HG03280 (cell line): Measurements from ENCODE around the gene PLA2G1B.
A peak's percentile ranks its signal among the peaks of the same experiment; 100 is the strongest.

Experiments
- ATAC-seq: cut with Tn5 transposase; IDR thresholded peaks from one replicate; pipeline ENCODE4 v1.9.1; 2021; ENCODE audit warnings: mild to moderate bottlenecking, moderate library complexity; ENCODE audit not compliant: unreplicated experiment

PLA2G1B gene

GRCh38 chr12:120328228-120328627 lies 649 bp upstream of the PLA2G1B start:
- ATAC-seq: no peak

- ATAC-seq: no peak
Measured at GRCh38 chr12:120324841-120325417, 2.6 kb downstream of the PLA2G1B start.

- ATAC-seq: no peak
Measured at GRCh38 chr12:120323772-120324171, 3.8 kb downstream of the PLA2G1B start.

- no peak for ATAC-seq
Measured at GRCh38 chr12:120321382-120322202, 6.0 kb downstream of the PLA2G1B start.

- peak; percentile 99 for ATAC-seq
Measured at GRCh38 chr12:120317224-120318105, 10.1 kb downstream of the PLA2G1B start.

GRCh38 chr12:120316798-120317223 lies 10.8 kb downstream of the PLA2G1B start:
- no peak for ATAC-seq

- ATAC-seq: no peak
Measured at GRCh38 chr12:120314220-120314619, 13.4 kb downstream of the PLA2G1B start.

GRCh38 chr12:120301962-120302815 lies 25.4 kb downstream of the PLA2G1B start, which contains the start of gene SIRT4:
Gene SIRT4, plus strand, starts transcription at chr12:120302321. Its CDS starts 1,241 bp downstream, at chr12:120303562.
- peak; percentile 95 for ATAC-seq

- peak; percentile 49 for ATAC-seq
Measured at GRCh38 chr12:120292661-120293531, 34.7 kb downstream of the PLA2G1B start, which contains the start of gene RNU4-1. Gene RNU4-1, minus strand, starts transcription at chr12:120293237.

GRCh38 chr12:120292411-120292660 lies 35.2 kb downstream of the PLA2G1B start:
- peak; percentile 8 for ATAC-seq

GRCh38 chr12:120290609-120291305 lies 36.8 kb downstream of the PLA2G1B start:
- ATAC-seq: no peak

- no peak for ATAC-seq
Measured at GRCh38 chr12:120287491-120287890, 40.1 kb downstream of the PLA2G1B start.

- ATAC-seq: no peak
Measured at GRCh38 chr12:120286768-120287490, 40.6 kb downstream of the PLA2G1B start.

GRCh38 chr12:120284381-120284780 lies 43.2 kb downstream of the PLA2G1B start:
- no peak for ATAC-seq

- ATAC-seq: no peak
Measured at GRCh38 chr12:120283318-120283717, 44.3 kb downstream of the PLA2G1B start.

GRCh38 chr12:120278137-120279069 lies 49.2 kb downstream of the PLA2G1B start:
- ATAC-seq: no peak

GRCh38 chr12:120276734-120277133 lies 50.8 kb downstream of the PLA2G1B start:
- no peak for ATAC-seq
